Vagina (tissue), 2 donors: ENCODE results near the gene MCAM. TPM values are rescaled to one million over a fixed set of nuclear protein-coding genes. Genes with fewer than 3 reads are reported as not detected.

Source experiments
- DNase-seq, 2 donors: peaks; one replicate each; pipeline ENCODE4 v3.0.0-alpha.2; 2017; ENCODE audit errors: extremely low spot score in 2 of 2
- H3K27ac ChIP-seq: fragments of 200-600 bp; sonication (generic); one replicate; pipeline ENCODE4 v1.5.1; 2019
- H3K27me3 ChIP-seq: fragments of 200-600 bp; sonication (generic); one replicate; pipeline ENCODE4 v1.5.1; 2019
- H3K36me3 ChIP-seq, 2 donors: fragments of 200-600 bp; sonication (generic); one replicate each; pipeline ENCODE4 v1.5.1; 2017 to 2019
- H3K4me1 ChIP-seq: fragments of 200-600 bp; sonication (generic); one replicate; pipeline ENCODE4 v1.5.1; 2019
- H3K4me3 ChIP-seq, 2 donors: fragments of 200-600 bp; sonication (generic); 1 replicate in 1 of 2; 2 replicates in 1 of 2; pipeline ENCODE4 v1.5.1; 2016 to 2019
- H3K9me3 ChIP-seq: fragments of 200-600 bp; sonication (generic); one replicate; pipeline ENCODE4 v1.5.1; 2019
- CTCF ChIP-seq, 3 experiments: fragments of 450-650 bp in 2 of 3; fragments of 200-600 bp in 1 of 3; sonication (generic) in 1 of 3; IDR thresholded peaks; one replicate each; pipeline ENCODE4 v1.5.1; 2017 to 2019; ENCODE audit warnings: antibody characterized with exemption in 3 of 3, mild to moderate bottlenecking in 2 of 3, moderate library complexity in 2 of 3
- POLR2A ChIP-seq, 2 donors: fragments of 450-650 bp; IDR thresholded peaks; one replicate each; pipeline ENCODE4 v1.6.1; 2017; ENCODE audit warnings: antibody characterized with exemption in 2 of 2, mild to moderate bottlenecking in 2 of 2, moderate library complexity in 2 of 2
- POLR2AphosphoS5 ChIP-seq, 2 donors: sonication (generic); formaldehyde crosslinking; IDR thresholded peaks; one replicate each; pipeline ENCODE4 v1.9.0; 2017; ENCODE audit warnings: antibody characterized with exemption in 2 of 2, mild to moderate bottlenecking in 2 of 2, low read depth in 1 of 2; ENCODE audit not compliant: insufficient read depth in 1 of 2
- intact Hi-C: fragments of 100-400 bp; cut with DNase I; formaldehyde crosslinking; loops from one replicate; pipeline ENCODE4 v1.15.1; 2023
- total RNA-seq: library from RNA; depleted of rRNA; stranded (reverse); fragments of >200 nt; gene quantifications from one replicate; pipeline ENCODE4 v1.2.3, GENCODE V29; 2016

MCAM gene
- total RNA-seq, 1 donor from 2014 or later: 295 TPM

GRCh38 chr11:119362741-119363080 lies 45.8 kb upstream of the MCAM start:
- intact Hi-C loops: no loop called here
- DNase-seq: no peak
- no peaks in the 10 kb centered on the region for H3K9me3 ChIP-seq
- peak overlapping the region in 1 of 2 donors; percentile 41 for H3K4me3 ChIP-seq
- H3K27ac ChIP-seq: peak overlapping the region; percentile 79
- TF ChIP-seq POLR2AphosphoS5 (IDR thresholded peaks at IDR 0.05; ENCODE audit: insufficient read depth in 1 of 2, low read depth in 1 of 2) (no peak), POLR2A (IDR thresholded peaks at IDR 0.05) (no peak), CTCF (IDR thresholded peaks at IDR 0.05) (no peak)
- no peaks in the 10 kb centered on the region for H3K36me3 ChIP-seq
- no peaks in the 10 kb centered on the region for H3K27me3 ChIP-seq
- peaks cover 44% of the 10 kb centered on the region for H3K4me1 ChIP-seq

- H3K4me3 ChIP-seq: peak overlapping the region in 1 of 2 donors; percentile 41
- H3K27ac ChIP-seq: peak overlapping the region; percentile 79
- H3K9me3 ChIP-seq: no peaks in the 10 kb centered on the region
- no peaks in the 10 kb centered on the region for H3K36me3 ChIP-seq
- DNase-seq: no peak
- TF ChIP-seq CTCF (IDR thresholded peaks at IDR 0.05) (no peak), POLR2A (IDR thresholded peaks at IDR 0.05) (no peak), POLR2AphosphoS5 (IDR thresholded peaks at IDR 0.05; ENCODE audit: insufficient read depth in 1 of 2, low read depth in 1 of 2) (no peak)
- peaks cover 39% of the 10 kb centered on the region for H3K4me1 ChIP-seq
- intact Hi-C loops: no loop called here
- no peaks in the 10 kb centered on the region for H3K27me3 ChIP-seq
Observed at GRCh38 chr11:119361941-119362725, 45.2 kb upstream of the MCAM start.

- DNase-seq: no peak
- Histone ChIP-seq H3K27ac (peak overlapping the region; percentile 79), H3K4me3 (no peak overlapping the region), H3K4me1 (peaks cover 30% of the 10 kb centered on the region), H3K36me3 (no peaks in the 10 kb centered on the region), H3K27me3 (no peaks in the 10 kb centered on the region), H3K9me3 (no peaks in the 10 kb centered on the region)
- intact Hi-C loops: no loop called here
- peak in 1 of 2 donors; percentile 53 for TF ChIP-seq POLR2AphosphoS5 (IDR thresholded peaks at IDR 0.05; ENCODE audit: insufficient read depth in 1 of 2, low read depth in 1 of 2)
- no peak for TF ChIP-seq POLR2A (IDR thresholded peaks at IDR 0.05)
Observed at GRCh38 chr11:119361056-119361787, 44.3 kb upstream of the MCAM start.

- intact Hi-C loops: loop anchor here (5.0 kb wide), 1 partner anchor 113 kb away; no protein-coding TSS in a partner anchor
- H3K27me3 ChIP-seq: no peaks in the 10 kb centered on the region
- TF ChIP-seq CTCF (IDR thresholded peaks at IDR 0.05): no peak
- TF ChIP-seq POLR2A (IDR thresholded peaks at IDR 0.05): no peak
- no peak for TF ChIP-seq POLR2AphosphoS5 (IDR thresholded peaks at IDR 0.05; ENCODE audit: insufficient read depth in 1 of 2, low read depth in 1 of 2)
- H3K27ac ChIP-seq: no peak overlapping the region
- no peak overlapping the region for H3K4me3 ChIP-seq
- H3K36me3 ChIP-seq: no peaks in the 10 kb centered on the region
- no peak for DNase-seq
- H3K9me3 ChIP-seq: no peaks in the 10 kb centered on the region
- H3K4me1 ChIP-seq: peaks cover 26% of the 10 kb centered on the region
Observed at GRCh38 chr11:119359365-119360214, 42.7 kb upstream of the MCAM start.

GRCh38 chr11:119357074-119357473 lies 40.1 kb upstream of the MCAM start:
- H3K4me3 ChIP-seq: peak overlapping the region; percentile 42 to 48
- H3K4me1 ChIP-seq: peaks cover 19% of the 10 kb centered on the region
- intact Hi-C loops: loop anchor here (5.0 kb wide), 1 partner anchor 115 kb away; no protein-coding TSS in a partner anchor
- no peaks in the 10 kb centered on the region for H3K9me3 ChIP-seq
- no peaks in the 10 kb centered on the region for H3K27me3 ChIP-seq
- TF ChIP-seq CTCF (IDR thresholded peaks at IDR 0.05) (no peak), POLR2AphosphoS5 (IDR thresholded peaks at IDR 0.05; ENCODE audit: insufficient read depth in 1 of 2, low read depth in 1 of 2) (no peak), POLR2A (IDR thresholded peaks at IDR 0.05) (no peak)
- DNase-seq: no peak
- H3K27ac ChIP-seq: peak overlapping the region; percentile 72
- no peaks in the 10 kb centered on the region for H3K36me3 ChIP-seq
